ENCODE measurements around the gene OR1I1. TPM values are rescaled to one million over a fixed set of nuclear protein-coding genes. Genes with fewer than 3 reads are reported as not detected.

OR1I1 gene, protein sequence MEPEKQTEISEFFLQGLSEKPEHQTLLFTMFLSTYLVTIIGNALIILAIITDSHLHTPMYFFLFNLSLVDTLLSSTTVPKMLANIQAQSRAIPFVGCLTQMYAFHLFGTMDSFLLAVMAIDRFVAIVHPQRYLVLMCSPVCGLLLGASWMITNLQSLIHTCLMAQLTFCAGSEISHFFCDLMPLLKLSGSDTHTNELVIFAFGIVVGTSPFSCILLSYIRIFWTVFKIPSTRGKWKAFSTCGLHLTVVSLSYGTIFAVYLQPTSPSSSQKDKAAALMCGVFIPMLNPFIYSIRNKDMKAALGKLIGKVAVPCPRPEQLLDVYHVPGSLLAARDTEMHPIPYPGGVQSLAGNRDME
- total RNA-seq, result not detected in 2 replicates

DNA sequence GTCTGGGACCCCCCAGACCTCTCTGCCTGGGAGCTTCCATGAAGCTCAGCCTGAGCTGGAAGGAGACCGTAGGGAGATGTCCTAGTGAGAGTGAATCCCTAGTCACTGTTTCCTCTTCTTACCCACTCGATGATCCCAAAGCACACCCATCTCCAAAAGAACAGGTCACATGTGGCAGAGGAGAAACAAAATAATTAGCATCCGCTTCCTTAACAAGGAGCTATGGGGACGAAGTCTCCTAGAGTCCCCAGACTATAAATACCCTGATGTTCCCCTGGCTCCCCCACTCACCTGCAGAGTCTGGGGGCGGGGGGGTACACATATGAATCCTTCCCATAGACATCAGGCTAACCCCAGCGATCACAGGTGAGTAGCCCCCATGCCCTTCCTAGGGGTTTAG is at the start of gene OR1I1:
TSS of gene OR1I1 (plus strand) at position 301 of the 400 bp plus-strand sequence. CDS start 4,855 bp downstream, outside the sequence.

DNA sequence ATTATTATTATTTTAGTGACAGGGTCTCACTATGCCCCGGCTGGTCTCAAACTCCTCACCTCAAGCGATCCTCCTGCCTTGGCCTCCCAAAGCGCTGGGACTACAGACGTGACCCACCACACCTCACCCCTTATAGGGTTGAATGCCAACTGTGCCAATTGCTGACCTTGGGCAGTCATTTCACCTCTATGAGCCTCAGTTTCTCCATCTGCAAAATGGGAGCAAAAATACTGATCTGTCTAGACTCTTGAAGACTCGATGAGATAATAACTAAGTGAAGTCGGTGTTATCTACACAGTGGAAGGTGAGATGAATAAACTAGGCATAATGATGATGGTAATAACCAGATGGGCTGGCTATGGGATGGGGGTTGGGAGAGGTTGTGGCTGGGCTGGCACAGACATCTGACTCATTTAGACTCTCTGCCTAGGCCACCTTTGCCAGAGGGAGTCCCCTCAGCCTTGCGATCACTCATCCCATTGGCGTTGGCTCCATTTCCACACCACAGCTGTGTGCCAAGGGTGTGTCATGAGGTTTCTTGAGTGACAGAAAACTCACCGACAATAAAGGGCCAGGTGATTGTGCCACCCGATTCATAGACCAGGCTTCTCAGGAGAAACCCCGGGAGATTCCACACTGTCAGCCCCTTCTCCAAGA is 33.0 kb upstream of the OR1I1 start, which contains the start of gene CASP14:
TSS of gene CASP14 (plus strand) at position 596 of the 657 bp plus-strand sequence. CDS start 2,772 bp downstream, outside the sequence.

DNA sequence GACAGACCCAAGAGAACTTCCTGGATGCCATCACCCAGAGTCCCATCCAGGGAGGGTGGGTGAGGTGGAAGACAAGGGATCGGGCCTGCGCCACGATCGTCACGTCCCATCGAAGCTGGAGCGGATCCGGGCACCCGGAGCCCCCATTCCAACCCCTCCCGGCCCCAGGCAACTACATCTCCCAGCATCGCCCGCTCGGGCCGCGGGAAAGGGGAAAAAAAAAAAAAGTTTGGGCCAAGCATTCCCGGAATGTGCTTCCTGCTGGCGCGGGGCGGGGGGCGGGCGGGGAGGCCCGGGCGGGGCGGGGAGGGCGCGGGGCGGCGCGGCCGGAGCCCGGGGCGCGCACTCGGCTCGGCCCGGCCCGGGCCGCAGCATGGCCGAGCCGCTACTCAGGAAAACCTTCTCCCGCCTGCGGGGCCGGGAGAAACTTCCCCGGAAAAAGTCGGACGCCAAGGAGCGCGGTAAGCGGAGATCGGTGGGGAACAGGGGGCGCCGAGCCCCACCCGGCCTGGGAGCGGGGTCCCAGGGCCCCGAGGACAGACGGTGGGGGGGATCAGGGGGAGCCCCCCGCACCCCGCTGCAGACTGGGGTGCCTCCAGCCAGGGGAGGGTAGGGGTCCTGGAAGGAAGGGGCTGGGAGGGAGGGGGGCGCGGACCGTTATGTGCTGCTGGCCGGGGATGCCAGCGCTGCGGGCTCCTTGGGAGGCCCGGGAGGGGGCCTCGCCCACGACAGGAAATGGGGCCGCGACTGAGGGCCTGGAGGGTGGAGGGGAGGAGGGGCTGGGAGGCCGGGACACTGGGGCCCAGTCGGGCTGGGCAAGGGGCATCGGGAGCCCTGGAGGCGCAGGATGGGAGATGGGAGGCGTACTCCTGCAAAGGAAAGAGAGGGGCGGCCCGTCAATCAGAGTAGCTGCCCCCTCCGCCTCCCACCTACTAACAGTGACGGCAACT is 25.3 kb downstream of the OR1I1 start, which contains the start of gene SYDE1:
TSS of gene SYDE1 (plus strand) at position 341 of the 950 bp plus-strand sequence. CDS start at position 374, 33 bp downstream.

Other genes starting within 250 kb of the OR1I1 start
- not detected in 2 replicates for gene OR7A5, start 247.0 kb upstream of the OR1I1 start, total RNA-seq
- not detected in 2 replicates for gene OR7C1, start 247.0 kb upstream of the OR1I1 start, total RNA-seq
- gene OR7A10, start 233.3 kb upstream of the OR1I1 start, total RNA-seq, result not detected in 2 replicates
- not detected in 2 replicates for gene OR7A17, start 196.1 kb upstream of the OR1I1 start, total RNA-seq
- not detected in 2 replicates for gene OR7C2, start 140.7 kb upstream of the OR1I1 start, total RNA-seq
- gene SLC1A6, start 102.3 kb upstream of the OR1I1 start, total RNA-seq, result not detected in 2 replicates
- 0.12 TPM in 1 of 2 replicates, not detected in the other for gene CASP14, start 32.7 kb upstream of the OR1I1 start, total RNA-seq
- 83.4 and 90.7 TPM in 2 replicates for gene SYDE1, start 25.2 kb downstream of the OR1I1 start, total RNA-seq
- 6.9 and 14.4 TPM in 2 replicates for gene NOTCH3, start 118.8 kb downstream of the OR1I1 start, total RNA-seq
- gene EPHX3, start 150.2 kb downstream of the OR1I1 start, total RNA-seq, result 0.32 TPM in 1 of 2 replicates, not detected in the other